OCI-LY3 (cell line): ENCODE measurements around the gene ST6GALNAC2.
A peak's percentile ranks its signal among the peaks of the same experiment; 100 is the strongest.

Experiments
- H2AFZ ChIP-seq: fragments of 200-600, 300-600 bp; shearing (Covaris generic); 2 replicates; pipeline ENCODE4 v1.6.0; 2014; ENCODE audit warnings: antibody characterized with exemption, low read depth, low read length
- H3K27ac ChIP-seq: fragments of 200-600, 300-600 bp; sonication (generic); 2 replicates; pipeline ENCODE4 v1.5.1; 2014; ENCODE audit warnings: mild to moderate bottlenecking, low read length, moderate library complexity, mixed read lengths
- H3K27me3 ChIP-seq: fragments of 200-600, 300-600 bp; sonication (generic); 2 replicates; pipeline ENCODE4 v1.6.1; 2014; ENCODE audit warnings: low read depth, low read length, mixed read lengths
- H3K36me3 ChIP-seq: fragments of 200-600, 300-600 bp; sonication (generic); replicated peaks from 2 replicates; pipeline ENCODE3; 2014; ENCODE audit warnings: low read depth, low read length, mixed read lengths
- H3K4me1 ChIP-seq: fragments of 300-600, 200-600 bp; sonication (generic); 2 replicates; pipeline ENCODE4 v1.6.1; 2014; ENCODE audit warnings: low read length, mixed read lengths
- H3K4me2 ChIP-seq: fragments of 200-600, 300-600 bp; sonication (generic); 2 replicates; pipeline ENCODE4 v1.6.1; 2014; ENCODE audit warnings: low read length, mixed read lengths
- H3K4me3 ChIP-seq: fragments of 300-600, 200-600 bp; sonication (generic); 2 replicates; pipeline ENCODE4 v1.5.1; 2014; ENCODE audit warnings: antibody characterized with exemption, mild to moderate bottlenecking, low read length, moderate library complexity
- H3K79me2 ChIP-seq: fragments of 300-600, 200-600 bp; shearing (Covaris generic); 2 replicates; pipeline ENCODE4 v1.6.1; 2014; ENCODE audit warnings: mild to moderate bottlenecking, low read length, mixed read lengths
- H3K9ac ChIP-seq: fragments of 300-600, 200-600 bp; shearing (Covaris generic); 2 replicates; pipeline ENCODE4 v1.6.0; 2014; ENCODE audit warnings: mild to moderate bottlenecking, low read length, moderate library complexity
- H3K9me3 ChIP-seq: fragments of 200-600, 300-600 bp; shearing (Covaris generic); 2 replicates; pipeline ENCODE4 v1.6.1; 2014; ENCODE audit warnings: low read length, mixed read lengths; ENCODE audit not compliant: insufficient read depth
- H4K20me1 ChIP-seq: fragments of 200-600, 300-600 bp; sonication (generic); 2 replicates; pipeline ENCODE4 v1.6.1; 2016; ENCODE audit warnings: low read length, mixed read lengths; ENCODE audit not compliant: insufficient read depth
- EZH2phosphoT487 ChIP-seq: fragments of 200-600 bp; shearing (Covaris generic); IDR thresholded peaks from 2 replicates; pipeline ENCODE4 v1.6.1; 2018; ENCODE audit warnings: antibody characterized with exemption, mixed run types, low read depth
- TF ChIP-seq, protein P1 (sequence below): fragments of 200-600, 300-600 bp; sonication (generic); IDR thresholded peaks from 2 replicates; pipeline ENCODE4 v1.5.1; 2014; ENCODE audit warnings: antibody characterized with exemption, low read length, low read depth

Gene ST6GALNAC2

DNA sequence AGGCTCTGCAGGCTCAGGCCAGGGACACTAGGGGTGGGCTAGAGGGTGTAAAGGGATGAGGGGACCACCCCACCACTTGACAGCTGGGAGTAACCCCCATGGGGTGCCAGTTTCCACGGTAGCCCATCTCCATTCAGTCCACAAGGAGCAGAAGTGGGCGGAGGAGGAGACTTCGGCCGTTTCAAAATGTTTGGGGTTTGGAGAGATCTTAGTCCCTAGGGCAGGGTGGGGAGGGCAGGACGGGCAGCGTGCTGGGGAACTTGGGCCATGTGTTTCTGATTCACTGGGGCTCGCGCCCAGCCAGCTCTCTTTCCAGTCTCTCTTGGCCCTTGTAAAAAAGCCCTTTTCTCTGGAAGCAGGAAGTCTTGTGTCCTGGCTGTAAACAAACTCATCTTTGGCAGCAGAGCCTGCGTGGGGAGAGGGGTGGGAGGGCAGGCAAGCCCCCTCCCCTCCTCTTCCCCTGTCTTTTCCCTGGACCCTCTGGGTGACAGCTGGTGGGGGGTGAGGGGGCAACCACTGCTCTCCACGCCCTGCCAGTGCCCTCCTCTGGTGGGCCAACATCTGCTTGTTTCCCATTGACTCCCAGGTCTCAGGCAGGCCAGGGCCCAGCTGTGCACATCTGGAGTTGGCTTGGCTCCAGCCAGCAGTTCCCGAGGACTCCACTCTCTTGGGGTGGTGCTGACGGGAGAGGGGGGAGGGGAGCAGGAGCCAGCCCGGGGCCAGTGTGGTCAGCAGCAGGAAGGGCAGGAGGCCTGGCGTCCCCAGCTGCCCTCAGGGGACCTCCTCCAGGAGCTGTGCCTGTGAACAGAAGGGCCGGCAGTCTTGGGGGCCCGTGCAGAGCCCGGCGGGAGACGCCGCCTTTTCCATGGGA lies 56.2 kb downstream of the ST6GALNAC2 start:
- TF ChIP-seq, protein P1, sequence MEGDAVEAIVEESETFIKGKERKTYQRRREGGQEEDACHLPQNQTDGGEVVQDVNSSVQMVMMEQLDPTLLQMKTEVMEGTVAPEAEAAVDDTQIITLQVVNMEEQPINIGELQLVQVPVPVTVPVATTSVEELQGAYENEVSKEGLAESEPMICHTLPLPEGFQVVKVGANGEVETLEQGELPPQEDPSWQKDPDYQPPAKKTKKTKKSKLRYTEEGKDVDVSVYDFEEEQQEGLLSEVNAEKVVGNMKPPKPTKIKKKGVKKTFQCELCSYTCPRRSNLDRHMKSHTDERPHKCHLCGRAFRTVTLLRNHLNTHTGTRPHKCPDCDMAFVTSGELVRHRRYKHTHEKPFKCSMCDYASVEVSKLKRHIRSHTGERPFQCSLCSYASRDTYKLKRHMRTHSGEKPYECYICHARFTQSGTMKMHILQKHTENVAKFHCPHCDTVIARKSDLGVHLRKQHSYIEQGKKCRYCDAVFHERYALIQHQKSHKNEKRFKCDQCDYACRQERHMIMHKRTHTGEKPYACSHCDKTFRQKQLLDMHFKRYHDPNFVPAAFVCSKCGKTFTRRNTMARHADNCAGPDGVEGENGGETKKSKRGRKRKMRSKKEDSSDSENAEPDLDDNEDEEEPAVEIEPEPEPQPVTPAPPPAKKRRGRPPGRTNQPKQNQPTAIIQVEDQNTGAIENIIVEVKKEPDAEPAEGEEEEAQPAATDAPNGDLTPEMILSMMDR: no peak
- no peak for TF ChIP-seq EZH2phosphoT487
- H3K4me2 ChIP-seq: peak overlapping the region; percentile 100
- H3K4me1 ChIP-seq: peaks cover 23% of the 10 kb centered on the region
- no peaks in the 10 kb centered on the region for H3K79me2 ChIP-seq
- H3K27me3 ChIP-seq: no peaks in the 10 kb centered on the region
- no peaks in the 10 kb centered on the region for H3K9me3 ChIP-seq
- H2AFZ ChIP-seq: peak overlapping the region; percentile 24; the same call in 1 of the 2 replicates
- no peak overlapping the region for H3K9ac ChIP-seq
- peak overlapping the region; percentile 83; the same call in 1 of the 2 replicates for H3K4me3 ChIP-seq
- H3K27ac ChIP-seq: no peak overlapping the region
- H3K36me3 ChIP-seq: no peaks in the 10 kb centered on the region
- H4K20me1 ChIP-seq: no peaks in the 10 kb centered on the region

DNA sequence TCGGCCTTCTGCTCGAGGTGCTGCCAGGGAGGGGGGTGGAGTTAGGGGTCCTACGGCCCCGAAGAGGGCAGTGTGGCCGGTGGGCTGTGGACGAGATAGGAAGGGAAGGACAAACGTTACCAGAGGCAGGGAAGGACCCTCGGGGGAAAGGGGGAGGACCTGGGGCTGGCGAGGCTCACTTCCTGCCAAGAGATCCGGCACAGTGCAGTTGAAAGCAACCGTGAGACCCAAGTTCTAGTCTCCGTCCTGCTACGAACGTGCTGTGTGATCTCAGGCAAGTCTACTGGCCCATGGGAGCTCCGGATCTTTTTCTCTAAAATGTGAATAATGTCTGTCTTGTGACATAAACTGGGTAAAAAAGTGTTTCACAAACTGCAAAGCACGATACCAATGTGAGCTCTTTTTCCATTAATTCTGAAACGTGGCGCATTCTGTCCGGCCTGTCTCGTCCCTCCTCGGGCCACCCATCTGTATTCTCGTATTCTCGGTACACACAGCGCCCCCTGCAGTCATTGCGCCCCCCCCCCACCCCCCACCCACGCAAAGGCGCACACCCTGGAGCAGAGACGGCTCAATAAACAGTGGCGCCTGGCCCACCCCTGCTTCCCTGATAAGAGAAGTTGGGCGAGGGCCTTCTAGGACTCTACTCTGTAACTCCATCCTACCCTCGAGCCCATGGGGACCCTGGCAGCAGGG lies 57.0 kb downstream of the ST6GALNAC2 start:
- TF ChIP-seq, protein P1: peak; percentile 12; the same call in 1 of the 2 replicates
- TF ChIP-seq EZH2phosphoT487: no peak
- Histone ChIP-seq H3K4me1 (peaks cover 23% of the 10 kb centered on the region), H3K4me3 (peak overlapping the region; percentile 83), H3K9ac (peak overlapping the region; percentile 65), H3K9me3 (no peaks in the 10 kb centered on the region), H2AFZ (peak overlapping the region; percentile 94), H4K20me1 (no peaks in the 10 kb centered on the region), H3K36me3 (no peaks in the 10 kb centered on the region), H3K79me2 (no peaks in the 10 kb centered on the region), H3K4me2 (peak overlapping the region; percentile 100), H3K27ac (no peak overlapping the region), H3K27me3 (no peaks in the 10 kb centered on the region)

DNA sequence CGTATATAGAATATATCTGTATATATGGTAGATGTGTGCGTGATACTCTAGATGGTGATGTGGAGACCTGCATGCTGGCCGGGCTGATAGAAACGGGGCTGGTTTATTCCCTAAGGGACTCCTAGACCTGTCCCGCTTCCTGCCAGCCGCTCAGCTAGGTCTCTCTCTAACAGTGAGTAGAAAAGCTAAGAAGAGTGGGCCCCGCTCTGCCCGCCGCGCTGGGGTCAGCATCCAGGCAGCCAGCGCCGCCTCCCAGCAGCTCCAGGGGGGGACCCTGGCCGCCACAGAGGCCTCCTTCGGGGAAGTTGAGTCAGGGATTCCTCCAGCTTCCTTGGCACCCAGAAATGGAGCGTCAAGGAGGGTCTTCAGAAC lies 57.5 kb downstream of the ST6GALNAC2 start:
- peak overlapping the region; percentile 83 for H3K4me3 ChIP-seq
- H2AFZ ChIP-seq: peak overlapping the region; percentile 94
- no peaks in the 10 kb centered on the region for H3K79me2 ChIP-seq
- peaks cover 27% of the 10 kb centered on the region for H3K4me1 ChIP-seq
- peak overlapping the region; percentile 100 for H3K4me2 ChIP-seq
- H3K27me3 ChIP-seq: no peaks in the 10 kb centered on the region
- H3K9me3 ChIP-seq: no peaks in the 10 kb centered on the region
- peak overlapping the region; percentile 65 for H3K9ac ChIP-seq
- H3K27ac ChIP-seq: no peak overlapping the region
- TF ChIP-seq, protein P1: no peak
- no peak for TF ChIP-seq EZH2phosphoT487
- H4K20me1 ChIP-seq: no peaks in the 10 kb centered on the region
- H3K36me3 ChIP-seq: no peaks in the 10 kb centered on the region
